NB4 (cell line): ENCODE results near the gene RABL3.

ENCODE experiments used
- POLR2A ChIP-seq: IDR thresholded peaks from 2 replicates; pipeline ENCODE4 v1.6.1; 2011; ENCODE audit warnings: mild to moderate bottlenecking; ENCODE audit not compliant: insufficient read length; ENCODE audit errors: extremely low read depth
- TF ChIP-seq, protein P1 (sequence below): IDR thresholded peaks from one replicate; pipeline ENCODE4 v1.5.1; 2012; ENCODE audit warnings: low read depth, low read length

DNA sequence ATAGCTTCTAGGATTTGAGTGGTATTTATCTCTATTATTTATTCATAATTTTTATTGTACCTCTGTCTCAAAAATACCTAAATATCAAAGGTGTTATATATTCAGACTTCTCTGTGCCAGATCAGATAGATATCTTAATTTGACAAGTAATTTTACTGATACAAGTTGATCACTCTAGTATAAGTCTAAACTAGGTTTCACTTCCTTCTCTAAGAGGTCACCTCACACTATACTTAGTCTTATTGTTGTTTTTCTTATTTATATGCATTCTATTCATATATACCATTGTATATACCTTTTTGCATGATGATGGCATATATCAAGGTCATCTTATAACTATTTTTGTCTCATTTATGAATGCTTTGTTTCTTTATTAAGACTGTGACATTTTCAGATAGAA lies 33.9 kb downstream of the RABL3 start:
- TF ChIP-seq, protein P1, sequence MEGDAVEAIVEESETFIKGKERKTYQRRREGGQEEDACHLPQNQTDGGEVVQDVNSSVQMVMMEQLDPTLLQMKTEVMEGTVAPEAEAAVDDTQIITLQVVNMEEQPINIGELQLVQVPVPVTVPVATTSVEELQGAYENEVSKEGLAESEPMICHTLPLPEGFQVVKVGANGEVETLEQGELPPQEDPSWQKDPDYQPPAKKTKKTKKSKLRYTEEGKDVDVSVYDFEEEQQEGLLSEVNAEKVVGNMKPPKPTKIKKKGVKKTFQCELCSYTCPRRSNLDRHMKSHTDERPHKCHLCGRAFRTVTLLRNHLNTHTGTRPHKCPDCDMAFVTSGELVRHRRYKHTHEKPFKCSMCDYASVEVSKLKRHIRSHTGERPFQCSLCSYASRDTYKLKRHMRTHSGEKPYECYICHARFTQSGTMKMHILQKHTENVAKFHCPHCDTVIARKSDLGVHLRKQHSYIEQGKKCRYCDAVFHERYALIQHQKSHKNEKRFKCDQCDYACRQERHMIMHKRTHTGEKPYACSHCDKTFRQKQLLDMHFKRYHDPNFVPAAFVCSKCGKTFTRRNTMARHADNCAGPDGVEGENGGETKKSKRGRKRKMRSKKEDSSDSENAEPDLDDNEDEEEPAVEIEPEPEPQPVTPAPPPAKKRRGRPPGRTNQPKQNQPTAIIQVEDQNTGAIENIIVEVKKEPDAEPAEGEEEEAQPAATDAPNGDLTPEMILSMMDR = no peak
- no peak for TF ChIP-seq POLR2A
